Left lung (tissue), 10 donors: ENCODE data around the gene NOP16. TPM values are rescaled to one million over a fixed set of nuclear protein-coding genes. Genes with fewer than 3 reads are reported as not detected.
A peak's percentile ranks its signal among the peaks of the same experiment; 100 is the strongest.

ENCODE experiments used
- ATAC-seq: fragments of 200-7000 bp; cut with Tn5 transposase; one replicate; pipeline ENCODE4 v1.9.1; 2020; ENCODE audit warnings: moderate library complexity
- DNase-seq, 4 donors: peaks; one replicate each; pipeline ENCODE4 v3.0.0-alpha.2; 2013 to 2020
- H3K27ac ChIP-seq, 2 donors: fragments of 200-600 bp; sonication (generic) in 1 of 2; one replicate each; pipeline versions ENCODE4 v1.5.0 to v1.8.0; 2020 to 2021
- H3K27me3 ChIP-seq, 2 donors: fragments of 200-600 bp; sonication (generic) in 1 of 2; one replicate each; pipeline versions ENCODE4 v1.5.0 to v1.8.0; 2020 to 2021
- H3K36me3 ChIP-seq, 2 donors: fragments of 200-600 bp; sonication (generic) in 1 of 2; one replicate each; pipeline versions ENCODE4 v1.5.0 to v1.8.0; 2020 to 2021
- H3K4me1 ChIP-seq, 2 donors: fragments of 200-600 bp; one replicate each; pipeline ENCODE4 v1.8.0; 2021
- H3K4me3 ChIP-seq, 2 donors: fragments of 200-600 bp; sonication (generic) in 1 of 2; one replicate each; pipeline versions ENCODE4 v1.5.0 to v1.8.0; 2020 to 2021; ENCODE audit warnings: mild to moderate bottlenecking in 1 of 2
- H3K9me3 ChIP-seq, 2 donors: fragments of 200-600 bp; sonication (generic) in 1 of 2; one replicate each; pipeline versions ENCODE4 v1.5.0 to v1.8.0; 2020 to 2021
- CTCF ChIP-seq, 2 donors: fragments of 200-600 bp; sonication (generic) in 1 of 2; IDR thresholded peaks; one replicate each; pipeline versions ENCODE4 v1.5.0 to v1.8.0; 2021; ENCODE audit warnings: antibody characterized with exemption in 2 of 2
- intact Hi-C, 2 donors: fragments of 100-400 bp; cut with DNase I; formaldehyde crosslinking; loops; one replicate each; pipeline versions ENCODE4 v1.11.2 to v1.14.2; 2022
- polyA plus RNA-seq, 6 donors: library from polyadenylated mRNA; unstranded; fragments of 120-200 nt; gene quantifications; one replicate each; pipeline ENCODE4 v1.2.1, GENCODE V29; 2013; ENCODE audit not compliant: insufficient read length in 6 of 6
- total RNA-seq, 2 donors: library from RNA; stranded (reverse); fragmentation: NEBNext Ultra II Directional; extraction: Animal tissue kit (Norgen Biotek cat#: 25700); gene quantifications; one replicate each; pipeline ENCODE4 v1.2.1, GENCODE V29; 2021
- donor health status: DM: no; HTN: yes; CAD: no.
- donor health status: DM: no; HTN: no; CAD: no.

Gene NOP16
- total and polyA plus RNA-seq, 8 donors: 14.9 to 34.8 (median 29.1) TPM

GRCh38 chr5:176397736-176398420, 9.5 kb upstream of the NOP16 start:
- ATAC-seq (no peak), DNase-seq (no peak)
- Histone ChIP-seq H3K4me1 (no peaks in the 10 kb centered on the region), H3K4me3 (no peak overlapping the region), H3K27ac (no peak overlapping the region), H3K27me3 (no peaks in the 10 kb centered on the region), H3K36me3 (peaks cover 0 to 77% of the 10 kb centered on the region in 2 donors), H3K9me3 (no peaks in the 10 kb centered on the region)
- no peak for TF ChIP-seq CTCF (IDR thresholded peaks at IDR 0.05)
- intact Hi-C loops: no loop called here

- no peaks in the 10 kb centered on the region for H3K9me3 ChIP-seq
- H3K36me3 ChIP-seq: peaks cover 0 to 92% of the 10 kb centered on the region in 2 donors
- no peaks in the 10 kb centered on the region for H3K27me3 ChIP-seq
- H3K27ac ChIP-seq: no peak overlapping the region
- peak in 1 of 4 donors; percentile 25 for DNase-seq
- intact Hi-C loops: no loop called here
- TF ChIP-seq CTCF (IDR thresholded peaks at IDR 0.05): no peak
- ATAC-seq: no peak
- no peak overlapping the region for H3K4me3 ChIP-seq
- H3K4me1 ChIP-seq: peaks cover 0 to 3% of the 10 kb centered on the region in 2 donors
Measured at GRCh38 chr5:176396330-176396729, 7.9 kb upstream of the NOP16 start.

GRCh38 chr5:176394881-176395675, 6.7 kb upstream of the NOP16 start:
- ATAC-seq (peak; percentile 27), DNase-seq (peak in 2 of 4 donors; percentile 54 to 83)
- Histone ChIP-seq H3K36me3 (peaks cover 0 to 94% of the 10 kb centered on the region in 2 donors), H3K4me3 (no peak overlapping the region), H3K27ac (no peak overlapping the region), H3K9me3 (no peaks in the 10 kb centered on the region), H3K4me1 (peaks cover 0 to 13% of the 10 kb centered on the region in 2 donors), H3K27me3 (no peaks in the 10 kb centered on the region)
- intact Hi-C loops: no loop called here
- no peak for TF ChIP-seq CTCF (IDR thresholded peaks at IDR 0.05)

- TF ChIP-seq CTCF (IDR thresholded peaks at IDR 0.05): no peak
- Histone ChIP-seq H3K27me3 (no peaks in the 10 kb centered on the region), H3K27ac (no peak overlapping the region), H3K4me3 (no peak overlapping the region), H3K9me3 (no peaks in the 10 kb centered on the region), H3K4me1 (peaks cover 0 to 21% of the 10 kb centered on the region in 2 donors), H3K36me3 (peaks cover 0 to 85% of the 10 kb centered on the region in 2 donors)
- intact Hi-C loops: no loop called here
- ATAC-seq: no peak
- no peak for DNase-seq
Measured at GRCh38 chr5:176394096-176394495, 5.7 kb upstream of the NOP16 start.

- H3K27me3 ChIP-seq: no peaks in the 10 kb centered on the region
- H3K9me3 ChIP-seq: no peaks in the 10 kb centered on the region
- H3K36me3 ChIP-seq: peaks cover 0 to 71% of the 10 kb centered on the region in 2 donors
- TF ChIP-seq CTCF (IDR thresholded peaks at IDR 0.05): no peak
- no peak overlapping the region for H3K4me3 ChIP-seq
- ATAC-seq (no peak), DNase-seq (no peak)
- intact Hi-C loops: no loop called here
- H3K27ac ChIP-seq: no peak overlapping the region
- H3K4me1 ChIP-seq: peaks cover 4 to 29% of the 10 kb centered on the region in 2 donors
Measured at GRCh38 chr5:176392526-176392925, 4.1 kb upstream of the NOP16 start.
